HL-60 (cell line): ENCODE results near the gene ORMDL2.

ENCODE experiments used
- GABPA ChIP-seq: IDR thresholded peaks from 2 replicates; pipeline ENCODE4 v1.6.1; 2012; ENCODE audit warnings: low read depth
- POLR2AphosphoS5 ChIP-seq: IDR thresholded peaks from 2 replicates; pipeline ENCODE4 v1.6.1; 2012; ENCODE audit warnings: low read depth
- SPI1 ChIP-seq: IDR thresholded peaks from 2 replicates; pipeline ENCODE4 v1.6.1; 2012; ENCODE audit warnings: low read depth, mild to moderate bottlenecking, borderline replicate concordance
- TF ChIP-seq, protein P1 (sequence below): IDR thresholded peaks from one replicate; pipeline ENCODE4 v1.5.1; 2011; ENCODE audit warnings: low read length, control low read depth, inconsistent platforms; ENCODE audit not compliant: insufficient read depth
- TF ChIP-seq, protein P2 (sequence below): IDR thresholded peaks from 2 replicates; pipeline ENCODE4 v1.6.1; 2012; ENCODE audit warnings: low read depth; ENCODE audit not compliant: insufficient replicate concordance

DNA sequence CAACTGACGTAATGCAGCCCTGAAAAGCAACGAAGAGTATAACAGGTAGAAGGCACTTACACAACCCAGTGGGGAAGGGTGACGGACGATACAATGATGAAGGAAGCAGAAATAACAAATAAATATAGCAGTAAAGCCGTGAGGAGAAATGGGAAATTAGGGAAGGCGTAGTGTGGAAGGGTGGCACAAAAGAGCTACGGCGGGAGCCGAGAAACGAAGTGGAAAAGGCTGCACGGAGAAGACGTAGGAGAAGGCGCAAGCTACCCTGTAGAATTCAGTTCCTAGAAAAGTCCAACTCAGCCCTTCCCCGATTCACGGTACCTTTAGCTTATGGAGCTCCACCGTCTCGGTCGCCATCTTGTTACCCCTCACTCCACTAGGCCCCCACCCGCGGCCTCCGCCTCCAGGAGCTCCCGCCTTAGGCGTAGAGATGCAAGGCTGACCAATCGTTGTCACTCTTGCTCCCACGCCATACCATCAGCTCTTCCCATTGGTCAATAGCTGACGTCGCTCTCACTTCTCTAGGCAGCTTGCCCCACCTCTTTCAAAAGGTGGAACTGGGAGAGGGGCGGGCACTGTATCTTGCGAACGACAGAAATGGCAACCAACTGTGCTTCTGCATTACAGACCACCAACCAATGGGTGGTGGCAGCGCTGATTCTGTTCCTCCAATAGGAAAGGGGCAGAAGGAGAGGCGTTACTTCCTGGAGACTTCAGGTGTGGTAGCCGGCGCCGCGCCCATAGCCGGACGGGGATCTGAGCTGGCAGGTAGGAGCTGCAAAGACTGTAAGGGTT lies at the start of gene ORMDL2, which contains the start of gene SARNP:
- TF ChIP-seq, protein P1, sequence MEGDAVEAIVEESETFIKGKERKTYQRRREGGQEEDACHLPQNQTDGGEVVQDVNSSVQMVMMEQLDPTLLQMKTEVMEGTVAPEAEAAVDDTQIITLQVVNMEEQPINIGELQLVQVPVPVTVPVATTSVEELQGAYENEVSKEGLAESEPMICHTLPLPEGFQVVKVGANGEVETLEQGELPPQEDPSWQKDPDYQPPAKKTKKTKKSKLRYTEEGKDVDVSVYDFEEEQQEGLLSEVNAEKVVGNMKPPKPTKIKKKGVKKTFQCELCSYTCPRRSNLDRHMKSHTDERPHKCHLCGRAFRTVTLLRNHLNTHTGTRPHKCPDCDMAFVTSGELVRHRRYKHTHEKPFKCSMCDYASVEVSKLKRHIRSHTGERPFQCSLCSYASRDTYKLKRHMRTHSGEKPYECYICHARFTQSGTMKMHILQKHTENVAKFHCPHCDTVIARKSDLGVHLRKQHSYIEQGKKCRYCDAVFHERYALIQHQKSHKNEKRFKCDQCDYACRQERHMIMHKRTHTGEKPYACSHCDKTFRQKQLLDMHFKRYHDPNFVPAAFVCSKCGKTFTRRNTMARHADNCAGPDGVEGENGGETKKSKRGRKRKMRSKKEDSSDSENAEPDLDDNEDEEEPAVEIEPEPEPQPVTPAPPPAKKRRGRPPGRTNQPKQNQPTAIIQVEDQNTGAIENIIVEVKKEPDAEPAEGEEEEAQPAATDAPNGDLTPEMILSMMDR = no peak
- TF ChIP-seq GABPA (peak; percentile 76), POLR2AphosphoS5 (peak; percentile 61), SPI1 (peak; percentile 79; the same call in 1 of the 2 replicates)
- TF ChIP-seq, protein P2, sequence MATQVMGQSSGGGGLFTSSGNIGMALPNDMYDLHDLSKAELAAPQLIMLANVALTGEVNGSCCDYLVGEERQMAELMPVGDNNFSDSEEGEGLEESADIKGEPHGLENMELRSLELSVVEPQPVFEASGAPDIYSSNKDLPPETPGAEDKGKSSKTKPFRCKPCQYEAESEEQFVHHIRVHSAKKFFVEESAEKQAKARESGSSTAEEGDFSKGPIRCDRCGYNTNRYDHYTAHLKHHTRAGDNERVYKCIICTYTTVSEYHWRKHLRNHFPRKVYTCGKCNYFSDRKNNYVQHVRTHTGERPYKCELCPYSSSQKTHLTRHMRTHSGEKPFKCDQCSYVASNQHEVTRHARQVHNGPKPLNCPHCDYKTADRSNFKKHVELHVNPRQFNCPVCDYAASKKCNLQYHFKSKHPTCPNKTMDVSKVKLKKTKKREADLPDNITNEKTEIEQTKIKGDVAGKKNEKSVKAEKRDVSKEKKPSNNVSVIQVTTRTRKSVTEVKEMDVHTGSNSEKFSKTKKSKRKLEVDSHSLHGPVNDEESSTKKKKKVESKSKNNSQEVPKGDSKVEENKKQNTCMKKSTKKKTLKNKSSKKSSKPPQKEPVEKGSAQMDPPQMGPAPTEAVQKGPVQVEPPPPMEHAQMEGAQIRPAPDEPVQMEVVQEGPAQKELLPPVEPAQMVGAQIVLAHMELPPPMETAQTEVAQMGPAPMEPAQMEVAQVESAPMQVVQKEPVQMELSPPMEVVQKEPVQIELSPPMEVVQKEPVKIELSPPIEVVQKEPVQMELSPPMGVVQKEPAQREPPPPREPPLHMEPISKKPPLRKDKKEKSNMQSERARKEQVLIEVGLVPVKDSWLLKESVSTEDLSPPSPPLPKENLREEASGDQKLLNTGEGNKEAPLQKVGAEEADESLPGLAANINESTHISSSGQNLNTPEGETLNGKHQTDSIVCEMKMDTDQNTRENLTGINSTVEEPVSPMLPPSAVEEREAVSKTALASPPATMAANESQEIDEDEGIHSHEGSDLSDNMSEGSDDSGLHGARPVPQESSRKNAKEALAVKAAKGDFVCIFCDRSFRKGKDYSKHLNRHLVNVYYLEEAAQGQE = peak; percentile 50
